HEK293 (cell line): Measurements from ENCODE around the gene ZNF841.

ENCODE experiments used
- CTCF ChIP-seq: fragments of 450-650 bp; formaldehyde crosslinking; IDR thresholded peaks from 2 replicates; pipeline ENCODE4 v1.5.1; 2016; ENCODE audit warnings: missing biosample characterization, missing genetic modification characterization
- MZF1 ChIP-seq: fragments of 450-650 bp; formaldehyde crosslinking; IDR thresholded peaks from 2 replicates; pipeline ENCODE4 v1.5.1; 2017; ENCODE audit warnings: missing biosample characterization, missing genetic modification characterization, borderline replicate concordance
- REST ChIP-seq: fragments of 450-650 bp; formaldehyde crosslinking; IDR thresholded peaks from 2 replicates; pipeline ENCODE4 v1.5.1; 2016; ENCODE audit warnings: missing biosample characterization, missing genetic modification characterization
- ZNF274 ChIP-seq, 2 experiments: fragments of 200-500 bp in 1 of 2; fragments of 450-650 bp in 1 of 2; sonication (Bioruptor generic) in 1 of 2; formaldehyde crosslinking in 1 of 2; IDR thresholded peaks; 2 replicates each; pipeline versions ENCODE4 v1.5.1 to v1.6.1; 2014 to 2016; ENCODE audit warnings: borderline replicate concordance in 1 of 2, inconsistent platforms in 1 of 2, low read length in 1 of 2, missing biosample characterization in 1 of 2, missing genetic modification characterization in 1 of 2
- ZNF561 ChIP-seq: fragments of 450-650 bp; IDR thresholded peaks from 2 replicates; pipeline ENCODE4 v1.5.1; 2018; ENCODE audit warnings: missing biosample characterization, missing genetic modification characterization, borderline replicate concordance

GRCh38 chr19:52020506-52020905 is 75.1 kb downstream of the ZNF841 start:
- TF ChIP-seq ZNF274 (IDR thresholded peaks at IDR 0.05; ENCODE audit: low read length), result no peak
- TF ChIP-seq ZNF274 (tag by site-specific recombination; IDR thresholded peaks at IDR 0.05; ENCODE audit: borderline replicate concordance), result no peak
- no peak for TF ChIP-seq MZF1 (tag by site-specific recombination)
- TF ChIP-seq CTCF (tag by site-specific recombination), result no peak
- TF ChIP-seq REST (tag by site-specific recombination), result no peak
- no peak for TF ChIP-seq ZNF561 (tag by site-specific recombination)
